Measurements from ENCODE around the gene DHX40.

The DHX40 gene

GRCh38 chr17:59637611-59638310 lies 72.4 kb downstream of the DHX40 start:
- Histone ChIP-seq H3K36me3 (ENCODE audit: low read depth) (peaks cover 32% of the 10 kb centered on the region), H3K9me3 (ENCODE audit: severe bottlenecking) (no peaks in the 10 kb centered on the region), H3K27me3 (ENCODE audit: insufficient read depth, poor library complexity, severe bottlenecking) (no peaks in the 10 kb centered on the region), H3K27ac (ENCODE audit: poor library complexity, severe bottlenecking) (no peak overlapping the region), H3K4me3 (ENCODE audit: severe bottlenecking) (no peak overlapping the region), H3K4me1 (ENCODE audit: insufficient read depth, poor library complexity, severe bottlenecking) (peaks cover 7% of the 10 kb centered on the region)
- TF ChIP-seq, protein P1, sequence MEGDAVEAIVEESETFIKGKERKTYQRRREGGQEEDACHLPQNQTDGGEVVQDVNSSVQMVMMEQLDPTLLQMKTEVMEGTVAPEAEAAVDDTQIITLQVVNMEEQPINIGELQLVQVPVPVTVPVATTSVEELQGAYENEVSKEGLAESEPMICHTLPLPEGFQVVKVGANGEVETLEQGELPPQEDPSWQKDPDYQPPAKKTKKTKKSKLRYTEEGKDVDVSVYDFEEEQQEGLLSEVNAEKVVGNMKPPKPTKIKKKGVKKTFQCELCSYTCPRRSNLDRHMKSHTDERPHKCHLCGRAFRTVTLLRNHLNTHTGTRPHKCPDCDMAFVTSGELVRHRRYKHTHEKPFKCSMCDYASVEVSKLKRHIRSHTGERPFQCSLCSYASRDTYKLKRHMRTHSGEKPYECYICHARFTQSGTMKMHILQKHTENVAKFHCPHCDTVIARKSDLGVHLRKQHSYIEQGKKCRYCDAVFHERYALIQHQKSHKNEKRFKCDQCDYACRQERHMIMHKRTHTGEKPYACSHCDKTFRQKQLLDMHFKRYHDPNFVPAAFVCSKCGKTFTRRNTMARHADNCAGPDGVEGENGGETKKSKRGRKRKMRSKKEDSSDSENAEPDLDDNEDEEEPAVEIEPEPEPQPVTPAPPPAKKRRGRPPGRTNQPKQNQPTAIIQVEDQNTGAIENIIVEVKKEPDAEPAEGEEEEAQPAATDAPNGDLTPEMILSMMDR (IDR thresholded peaks at IDR 0.05; ENCODE audit: poor library complexity, severe bottlenecking): no peak
- ATAC-seq (ENCODE audit: low read depth): no peak
- DNase-seq (ENCODE audit: low spot score): no peak

DNA sequence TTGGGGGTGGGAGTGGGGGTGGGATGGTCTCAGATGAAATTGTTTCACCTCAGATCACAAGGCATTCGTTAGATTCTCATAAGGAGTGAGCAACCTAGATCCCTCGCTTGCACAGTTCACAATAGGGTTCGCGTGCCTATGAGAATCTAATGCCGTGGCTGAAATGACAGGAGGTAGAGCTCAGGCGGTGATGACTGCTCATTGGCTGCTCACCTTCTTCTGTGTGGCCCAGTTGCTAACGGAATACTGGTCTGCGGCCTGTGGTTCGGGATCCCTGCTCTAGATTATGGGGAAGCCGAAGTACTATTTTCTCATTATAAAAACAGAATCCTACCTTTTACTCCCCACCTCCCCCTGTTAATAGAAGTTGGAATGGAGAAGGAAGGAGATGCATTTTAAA lies 73.1 kb downstream of the DHX40 start:
- Histone ChIP-seq H3K27ac (ENCODE audit: poor library complexity, severe bottlenecking) (no peak overlapping the region), H3K4me3 (ENCODE audit: severe bottlenecking) (no peak overlapping the region), H3K4me1 (ENCODE audit: insufficient read depth, poor library complexity, severe bottlenecking) (peaks cover 7% of the 10 kb centered on the region), H3K36me3 (ENCODE audit: low read depth) (peaks cover 37% of the 10 kb centered on the region), H3K9me3 (ENCODE audit: severe bottlenecking) (no peaks in the 10 kb centered on the region), H3K27me3 (ENCODE audit: insufficient read depth, poor library complexity, severe bottlenecking) (no peaks in the 10 kb centered on the region)
- ATAC-seq (ENCODE audit: low read depth) (no peak), DNase-seq (ENCODE audit: low spot score) (no peak)
- TF ChIP-seq, protein P1 (IDR thresholded peaks at IDR 0.05; ENCODE audit: poor library complexity, severe bottlenecking): no peak

DNA sequence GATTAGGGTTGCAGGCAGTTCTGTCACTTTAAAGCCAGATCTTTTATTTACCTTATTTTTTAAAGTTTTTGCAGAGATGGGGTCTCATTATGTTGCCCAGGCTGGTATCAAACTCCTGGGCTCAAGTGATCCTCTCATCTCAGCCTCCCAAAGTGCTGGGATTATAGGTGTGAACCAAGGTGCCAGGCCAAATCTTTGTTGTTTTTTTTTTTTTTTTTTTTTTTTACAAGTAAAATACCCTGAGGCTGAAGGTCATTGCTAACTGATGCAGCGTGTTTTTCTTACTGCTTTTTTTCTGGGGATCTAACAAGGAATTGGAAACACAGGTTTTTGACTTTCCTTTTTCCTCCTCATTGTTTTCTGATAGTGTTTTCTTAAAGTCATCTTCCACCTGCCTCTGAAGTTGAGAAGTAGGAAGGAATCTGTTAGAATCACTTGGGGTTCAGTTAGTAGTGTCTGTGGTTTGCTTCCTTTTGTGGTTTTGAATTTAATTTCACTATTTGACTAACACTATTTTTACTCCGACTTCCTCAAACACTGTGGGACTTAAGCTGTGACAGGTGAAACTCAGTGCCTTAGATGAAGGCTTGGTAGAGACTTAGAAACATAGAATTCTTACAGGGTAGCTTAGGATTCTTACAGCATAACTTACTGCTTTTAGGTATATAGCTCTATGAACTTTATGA lies 76.5 kb downstream of the DHX40 start:
- H3K4me3 ChIP-seq (ENCODE audit: severe bottlenecking): no peak overlapping the region
- ATAC-seq (ENCODE audit: low read depth) (no peak), DNase-seq (ENCODE audit: low spot score) (no peak)
- H3K27ac ChIP-seq (ENCODE audit: poor library complexity, severe bottlenecking): no peak overlapping the region
- no peaks in the 10 kb centered on the region for H3K9me3 ChIP-seq (ENCODE audit: severe bottlenecking)
- TF ChIP-seq, protein P1 (IDR thresholded peaks at IDR 0.05; ENCODE audit: poor library complexity, severe bottlenecking): no peak
- peaks cover 50% of the 10 kb centered on the region for H3K36me3 ChIP-seq (ENCODE audit: low read depth)
- H3K27me3 ChIP-seq (ENCODE audit: insufficient read depth, poor library complexity, severe bottlenecking): no peaks in the 10 kb centered on the region
- peaks cover 7% of the 10 kb centered on the region for H3K4me1 ChIP-seq (ENCODE audit: insufficient read depth, poor library complexity, severe bottlenecking)

GRCh38 chr17:59642565-59642964 lies 77.2 kb downstream of the DHX40 start:
- Histone ChIP-seq H3K4me1 (ENCODE audit: insufficient read depth, poor library complexity, severe bottlenecking) (peaks cover 7% of the 10 kb centered on the region), H3K4me3 (ENCODE audit: severe bottlenecking) (no peak overlapping the region), H3K27me3 (ENCODE audit: insufficient read depth, poor library complexity, severe bottlenecking) (no peaks in the 10 kb centered on the region), H3K9me3 (ENCODE audit: severe bottlenecking) (no peaks in the 10 kb centered on the region), H3K27ac (ENCODE audit: poor library complexity, severe bottlenecking) (no peak overlapping the region), H3K36me3 (ENCODE audit: low read depth) (peaks cover 56% of the 10 kb centered on the region)
- TF ChIP-seq, protein P1 (IDR thresholded peaks at IDR 0.05; ENCODE audit: poor library complexity, severe bottlenecking): no peak
- no peak for ATAC-seq (ENCODE audit: low read depth)
- no peak for DNase-seq (ENCODE audit: low spot score)
